GM19467 (cell line): ENCODE measurements around the gene ARHGAP9.
"Not testable (repeated sequence)": the region's sequence is repeated elsewhere in the genome, so short reads cannot be mapped to it uniquely, and the experiment has no call there.

Experiments used
- ATAC-seq: cut with Tn5 transposase; IDR thresholded peaks from one replicate; pipeline ENCODE4 v1.9.1; 2021; ENCODE audit warnings: mild to moderate bottlenecking, moderate library complexity; ENCODE audit not compliant: unreplicated experiment

Gene ARHGAP9

DNA sequence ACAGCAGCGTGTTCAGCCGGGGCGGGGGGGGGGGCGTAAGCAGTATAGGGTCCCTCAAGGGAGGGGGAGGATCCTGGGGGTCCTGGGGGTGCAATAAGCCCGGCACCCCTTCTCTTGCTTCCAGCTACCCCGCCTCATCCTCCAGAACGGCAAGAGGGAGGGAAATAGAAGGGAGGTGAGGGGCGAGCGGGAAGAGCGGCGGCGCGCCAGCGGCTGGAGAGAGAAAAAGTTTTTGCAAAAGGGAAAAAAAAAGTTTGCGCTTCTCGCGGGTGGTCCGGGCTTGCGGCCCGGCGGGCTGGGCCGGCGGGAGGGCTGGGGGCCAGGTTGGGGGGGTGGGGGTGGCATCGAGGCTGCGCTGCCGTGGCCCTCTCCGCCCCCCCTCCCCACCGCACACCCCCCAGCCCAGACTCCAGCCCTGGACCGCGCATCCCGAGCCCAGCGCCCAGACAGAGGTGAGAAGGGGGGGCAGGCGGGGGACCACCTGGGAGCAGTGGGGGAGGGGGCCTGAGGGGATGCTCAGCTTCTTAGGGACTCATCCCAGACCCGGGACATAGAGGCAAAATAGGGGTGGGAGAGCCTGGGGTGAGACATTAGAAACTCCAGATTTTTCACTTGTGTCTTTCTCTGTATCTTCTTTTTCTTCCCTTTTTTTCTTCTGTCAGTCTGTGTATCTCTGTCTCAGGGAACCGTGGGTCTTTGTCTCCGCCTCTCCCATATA is 19.8 kb downstream of the ARHGAP9 start, which contains the start of gene GLI1:
Gene GLI1, plus strand, starts transcription at position 36 of the 718 bp plus-strand sequence. CDS start 3,907 bp downstream, outside the sequence.
- ATAC-seq, result no peak

- peak; percentile 45 for ATAC-seq
Observed at GRCh38 chr12:57459055-57459749, 20.5 kb downstream of the ARHGAP9 start.

DNA sequence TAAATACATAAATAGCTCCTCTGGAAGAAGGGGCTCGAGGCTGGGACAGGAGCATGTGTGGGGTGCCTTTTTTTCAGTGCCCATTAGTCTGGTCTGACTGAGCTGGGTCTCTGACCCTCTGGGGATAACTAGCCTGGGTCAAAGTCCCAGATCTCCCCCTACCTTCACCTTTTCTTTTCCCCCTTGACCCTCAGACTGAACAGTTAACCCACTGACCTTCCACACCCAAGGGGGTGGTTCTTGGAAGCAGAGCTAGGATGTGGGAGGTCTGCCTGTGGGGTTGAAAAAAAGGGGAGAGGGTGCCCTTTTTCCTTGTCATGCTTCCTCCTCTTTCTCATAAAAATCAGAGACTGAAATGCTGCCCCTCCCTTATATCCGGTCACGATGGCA is 21.0 kb downstream of the ARHGAP9 start:
- ATAC-seq, result no peak

GRCh38 chr12:57456737-57457490 is 22.8 kb downstream of the ARHGAP9 start:
- no peak for ATAC-seq

DNA sequence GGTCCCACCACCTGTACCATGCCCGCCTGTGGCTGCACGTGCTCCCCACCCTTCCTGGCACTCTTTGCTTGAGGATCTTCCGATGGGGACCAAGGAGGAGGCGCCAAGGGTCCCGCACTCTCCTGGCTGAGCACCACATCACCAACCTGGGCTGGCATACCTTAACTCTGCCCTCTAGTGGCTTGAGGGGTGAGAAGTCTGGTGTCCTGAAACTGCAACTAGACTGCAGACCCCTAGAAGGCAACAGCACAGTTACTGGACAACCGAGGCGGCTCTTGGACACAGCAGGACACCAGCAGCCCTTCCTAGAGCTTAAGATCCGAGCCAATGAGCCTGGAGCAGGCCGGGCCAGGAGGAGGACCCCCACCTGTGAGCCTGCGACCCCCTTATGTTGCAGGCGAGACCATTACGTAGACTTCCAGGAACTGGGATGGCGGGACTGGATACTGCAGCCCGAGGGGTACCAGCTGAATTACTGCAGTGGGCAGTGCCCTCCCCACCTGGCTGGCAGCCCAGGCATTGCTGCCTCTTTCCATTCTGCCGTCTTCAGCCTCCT is 23.4 kb downstream of the ARHGAP9 start:
- ATAC-seq, result no peak

DNA sequence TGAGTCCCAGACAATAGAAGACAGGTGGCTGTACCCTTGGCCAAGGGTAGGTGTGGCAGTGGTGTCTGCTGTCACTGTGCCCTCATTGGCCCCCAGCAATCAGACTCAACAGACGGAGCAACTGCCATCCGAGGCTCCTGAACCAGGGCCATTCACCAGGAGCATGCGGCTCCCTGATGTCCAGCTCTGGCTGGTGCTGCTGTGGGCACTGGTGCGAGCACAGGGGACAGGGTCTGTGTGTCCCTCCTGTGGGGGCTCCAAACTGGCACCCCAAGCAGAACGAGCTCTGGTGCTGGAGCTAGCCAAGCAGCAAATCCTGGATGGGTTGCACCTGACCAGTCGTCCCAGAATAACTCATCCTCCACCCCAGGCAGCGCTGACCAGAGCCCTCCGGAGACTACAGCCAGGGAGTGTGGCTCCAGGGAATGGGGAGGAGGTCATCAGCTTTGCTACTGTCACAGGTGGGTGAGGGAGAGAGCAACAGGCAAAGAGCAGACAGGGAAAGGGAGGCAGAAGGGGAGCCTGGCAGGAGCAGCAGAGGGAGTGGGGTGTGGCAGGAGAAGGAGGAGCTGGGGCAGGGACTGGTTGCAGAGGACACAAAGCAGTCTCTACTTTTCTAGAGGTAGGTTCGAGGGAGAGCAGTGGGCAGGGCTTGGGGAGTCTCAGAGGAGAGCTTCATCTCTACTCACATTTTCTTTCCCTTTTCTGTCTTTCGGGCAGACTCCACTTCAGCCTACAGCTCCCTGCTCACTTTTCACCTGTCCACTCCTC is 24.1 kb downstream of the ARHGAP9 start:
- no peak for ATAC-seq

DNA sequence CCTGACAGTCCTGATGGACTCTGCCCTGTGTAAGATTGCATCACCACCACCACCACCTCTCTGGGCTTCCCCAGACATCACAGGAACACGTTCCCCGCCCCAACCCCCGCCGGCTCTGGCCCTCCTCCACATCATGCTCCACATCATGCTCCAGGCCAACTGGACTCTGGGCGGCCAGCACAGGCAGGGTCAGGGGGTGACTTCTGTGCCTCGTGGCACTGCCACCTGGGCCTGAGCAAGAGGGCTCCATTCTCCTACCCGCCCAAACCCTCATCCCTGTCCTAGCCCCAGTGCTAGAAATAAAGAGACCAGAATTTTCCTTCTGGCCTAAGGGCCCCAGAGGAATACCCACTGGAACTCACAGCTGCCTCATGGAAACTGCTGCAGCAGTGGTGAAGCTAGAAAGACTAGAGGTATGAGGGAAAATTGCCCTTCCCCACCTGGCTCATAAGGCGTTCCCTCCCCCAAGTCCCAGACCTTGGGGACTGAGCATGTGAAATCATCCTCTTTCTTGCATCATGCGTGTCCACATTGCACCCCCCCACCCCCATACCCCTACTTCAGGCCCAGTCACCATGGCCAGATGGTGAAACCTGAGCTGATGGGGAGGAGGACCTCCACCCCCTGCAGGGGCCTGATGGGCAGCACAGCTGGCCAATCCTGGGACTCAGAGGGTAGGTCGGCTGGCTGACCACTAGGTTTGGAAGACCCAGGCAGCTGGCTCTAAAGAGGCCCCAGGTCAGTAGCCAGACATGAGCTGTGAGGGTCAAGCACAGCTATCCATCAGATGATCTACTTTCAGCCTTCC is 24.9 kb downstream of the ARHGAP9 start, which contains the start of gene INHBE:
Gene INHBE, plus strand, starts transcription at position 742 of the 808 bp plus-strand sequence. CDS start 230 bp downstream, outside the sequence.
- no peak for ATAC-seq

GRCh38 chr12:57454213-57454565 is 25.5 kb downstream of the ARHGAP9 start:
- ATAC-seq, result no peak

GRCh38 chr12:57452937-57453509 is 26.6 kb downstream of the ARHGAP9 start:
- ATAC-seq, result no peak

- no peak for ATAC-seq
Observed at GRCh38 chr12:57452181-57452936, 27.3 kb downstream of the ARHGAP9 start.

DNA sequence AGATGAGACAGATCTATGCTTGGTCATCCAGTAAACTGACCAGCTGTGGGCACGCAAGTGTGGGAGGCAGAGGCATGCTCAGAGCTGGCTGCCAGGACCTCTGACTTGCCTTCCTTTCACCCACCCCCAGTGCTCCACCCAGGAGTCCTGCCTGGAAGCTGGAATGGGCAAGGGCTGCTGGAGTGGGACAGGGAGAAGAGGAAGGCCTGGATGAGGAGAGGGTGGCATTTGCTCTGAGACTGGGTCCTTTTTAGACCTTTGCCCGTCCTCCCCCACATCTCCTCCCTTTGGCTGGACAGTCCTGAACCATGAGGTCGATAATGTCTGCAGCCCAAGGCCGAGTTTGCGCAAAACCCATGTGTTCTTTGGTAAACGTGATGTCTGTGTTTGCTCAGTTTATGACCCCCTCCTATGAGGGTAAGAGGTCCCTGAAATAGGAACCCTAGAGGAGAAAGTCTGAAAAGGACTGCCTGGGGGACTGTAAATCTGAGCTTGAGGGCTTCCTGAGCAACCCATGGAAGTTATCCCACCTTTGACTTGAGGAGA is 28.4 kb downstream of the ARHGAP9 start:
- ATAC-seq, result no peak

DNA sequence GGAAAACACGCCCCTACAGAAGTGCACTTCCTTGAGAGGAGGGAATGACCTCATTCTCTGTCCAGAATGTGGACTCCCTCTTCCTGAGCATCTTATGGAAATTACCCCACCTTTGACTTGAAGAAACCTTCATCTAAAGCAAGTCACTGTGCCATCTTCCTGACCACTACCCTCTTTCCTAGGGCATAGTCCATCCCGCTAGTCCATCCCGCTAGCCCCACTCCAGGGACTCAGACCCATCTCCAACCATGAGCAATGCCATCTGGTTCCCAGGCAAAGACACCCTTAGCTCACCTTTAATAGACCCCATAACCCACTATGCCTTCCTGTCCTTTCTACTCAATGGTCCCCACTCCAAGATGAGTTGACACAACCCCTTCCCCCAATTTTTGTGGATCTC is 29.6 kb downstream of the ARHGAP9 start:
- no peak for ATAC-seq

DNA sequence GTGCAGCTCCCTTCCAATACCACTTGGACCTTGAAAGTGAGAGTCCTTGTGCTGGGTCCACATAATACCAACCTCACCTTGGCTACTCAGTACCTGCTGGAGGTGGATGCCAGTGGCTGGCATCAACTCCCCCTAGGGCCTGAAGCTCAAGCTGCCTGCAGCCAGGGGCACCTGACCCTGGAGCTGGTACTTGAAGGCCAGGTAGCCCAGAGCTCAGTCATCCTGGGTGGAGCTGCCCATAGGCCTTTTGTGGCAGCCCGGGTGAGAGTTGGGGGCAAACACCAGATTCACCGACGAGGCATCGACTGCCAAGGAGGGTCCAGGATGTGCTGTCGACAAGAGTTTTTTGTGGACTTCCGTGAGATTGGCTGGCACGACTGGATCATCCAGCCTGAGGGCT is 30.3 kb downstream of the ARHGAP9 start:
- no peak for ATAC-seq

DNA sequence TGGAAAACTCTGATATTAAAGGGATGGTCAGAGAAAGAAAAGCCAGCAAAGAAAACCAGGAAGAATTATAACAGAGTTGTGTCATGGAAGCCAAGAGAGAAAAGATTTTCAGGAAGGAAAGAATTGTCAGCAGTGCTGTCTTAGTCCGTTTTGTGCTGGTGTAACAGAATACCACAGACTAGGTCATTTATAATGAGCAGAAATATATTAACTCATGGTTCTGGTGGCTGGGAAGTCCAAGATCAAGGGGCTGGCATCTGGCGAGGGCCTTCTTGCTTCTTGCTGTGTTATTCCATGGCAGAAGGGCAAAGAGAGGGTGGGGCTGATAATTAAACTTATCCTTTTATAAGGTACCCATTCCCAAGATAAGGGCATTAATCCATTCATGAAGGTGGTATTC is 31.0 kb downstream of the ARHGAP9 start:
- no peak for ATAC-seq

GRCh38 chr12:57446292-57446960 is 33.2 kb downstream of the ARHGAP9 start:
- ATAC-seq, result no peak

- ATAC-seq, result no peak
Observed at GRCh38 chr12:57444744-57445143, 34.9 kb downstream of the ARHGAP9 start.

- not testable (repeated sequence) for ATAC-seq
Observed at GRCh38 chr12:57444337-57444736, 35.3 kb downstream of the ARHGAP9 start.
